ENCODE results near the gene LMNTD2. TPM values are rescaled to one million over a fixed set of nuclear protein-coding genes. Genes with fewer than 3 reads are reported as not detected.

LMNTD2 gene
- total and polyA plus RNA-seq, 2 of the 13 experiments (the other 11 are each of a cell fraction or from before 2014, with no cell fraction given): 1.1 to 3.1 TPM

- TF ChIP-seq NKX3-1 (CRISPR knock-in tag; IDR thresholded peaks at IDR 0.05) (peak; percentile 49; the same call in 1 of the 2 replicates), CENPT (CRISPR knock-in tag; IDR thresholded peaks at IDR 0.05; ENCODE audit: low read depth) (no peak), ZNF563 (CRISPR knock-in tag; IDR thresholded peaks at IDR 0.05) (peak; percentile 85), KMT2A (CRISPR knock-in tag; IDR thresholded peaks at IDR 0.05) (peak; percentile 36; the same call in 1 of the 2 replicates), ZNF773 (CRISPR knock-in tag; IDR thresholded peaks at IDR 0.05; ENCODE audit: borderline replicate concordance) (peak; percentile 63; the same call in 1 of the 2 replicates), MXD3 (CRISPR knock-in tag; IDR thresholded peaks at IDR 0.05) (peak; percentile 62; the same call in 1 of the 2 replicates), CBX2 (IDR thresholded peaks at IDR 0.05; ENCODE audit: low read depth, low read length) (no peak), CBX2 (CRISPR knock-in tag; IDR thresholded peaks at IDR 0.05; ENCODE audit: low read depth) (no peak), RNF219 (CRISPR knock-in tag; IDR thresholded peaks at IDR 0.05) (no peak), ZNF788 (CRISPR knock-in tag; IDR thresholded peaks at IDR 0.05; ENCODE audit: borderline replicate concordance) (no peak), ZNF639 (CRISPR knock-in tag; conservative IDR thresholded peaks at IDR 0.05) (peak; percentile 69; the same call in 1 of the 2 replicates), ZSCAN21 (CRISPR knock-in tag; IDR thresholded peaks at IDR 0.05; ENCODE audit: borderline replicate concordance) (no peak), GMEB1 (CRISPR knock-in tag; IDR thresholded peaks at IDR 0.05; ENCODE audit: borderline replicate concordance) (peak; percentile 83), ZNF17 (CRISPR knock-in tag; IDR thresholded peaks at IDR 0.05) (no peak), ZNF781 (CRISPR knock-in tag; IDR thresholded peaks at IDR 0.05; ENCODE audit: borderline replicate concordance, not compliant biosample characterization) (no peak), ZFP36 (IDR thresholded peaks at IDR 0.05; ENCODE audit: borderline replicate concordance, low read depth, low read length, partially characterized antibody) (no peak), NR1H2 (CRISPR knock-in tag; IDR thresholded peaks at IDR 0.05; ENCODE audit: borderline replicate concordance, low read depth) (no peak), ATF2 (CRISPR knock-in tag; IDR thresholded peaks at IDR 0.05) (peak; percentile 26; the same call in 1 of the 2 replicates), NFATC3 (CRISPR knock-in tag; IDR thresholded peaks at IDR 0.05) (no peak), ZBTB1 (CRISPR knock-in tag; IDR thresholded peaks at IDR 0.05; ENCODE audit: borderline replicate concordance) (no peak), FLYWCH1 (CRISPR knock-in tag; IDR thresholded peaks at IDR 0.05) (no peak)
Measured at GRCh38 chr11:535519-536454, 24.8 kb downstream of the LMNTD2 start, which contains the start of gene HRAS (continued).

All from HepG2 (cell line).